HG03045 (cell line): ENCODE measurements around the gene NBEAL2.
"Not testable (repeated sequence)": the region's sequence is repeated elsewhere in the genome, so short reads cannot be mapped to it uniquely, and the experiment has no call there.

Experiments
- ATAC-seq: cut with Tn5 transposase; IDR thresholded peaks from one replicate; pipeline ENCODE4 v1.9.1; 2021; ENCODE audit warnings: mild to moderate bottlenecking, moderate library complexity; ENCODE audit not compliant: unreplicated experiment

The NBEAL2 gene

DNA sequence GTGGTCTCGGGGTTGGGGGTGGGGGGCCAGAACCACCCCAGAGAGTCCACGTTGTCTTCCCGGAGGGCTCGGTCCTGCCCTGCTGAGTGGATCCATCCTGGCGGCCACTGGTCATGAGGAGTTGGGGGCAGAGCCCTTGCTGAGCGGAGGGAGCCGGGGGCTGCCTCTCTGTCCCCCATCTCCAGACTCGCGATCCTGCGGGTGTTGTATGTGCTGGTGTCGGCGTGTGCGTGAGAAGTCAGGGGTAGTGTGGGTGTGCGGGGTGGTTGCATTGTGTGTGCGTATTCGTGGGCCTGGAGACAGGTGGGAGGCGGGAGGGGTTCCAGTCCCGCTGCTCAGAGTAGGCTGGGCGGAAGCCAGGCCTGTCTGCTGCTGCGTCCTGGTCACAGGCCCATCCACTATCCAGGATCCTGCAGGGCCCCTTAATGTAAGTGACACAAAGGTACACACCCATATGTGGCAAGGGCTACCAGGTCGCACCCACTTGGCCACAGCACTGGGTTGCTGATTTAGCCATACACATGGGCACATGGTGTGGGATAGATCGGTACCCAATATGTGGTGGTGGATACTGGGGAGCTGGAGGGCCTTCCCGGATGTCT lies 30.7 kb downstream of the NBEAL2 start:
- no peak for ATAC-seq

GRCh38 chr3:47010910-47011309 lies 31.4 kb downstream of the NBEAL2 start:
- no peak for ATAC-seq

DNA sequence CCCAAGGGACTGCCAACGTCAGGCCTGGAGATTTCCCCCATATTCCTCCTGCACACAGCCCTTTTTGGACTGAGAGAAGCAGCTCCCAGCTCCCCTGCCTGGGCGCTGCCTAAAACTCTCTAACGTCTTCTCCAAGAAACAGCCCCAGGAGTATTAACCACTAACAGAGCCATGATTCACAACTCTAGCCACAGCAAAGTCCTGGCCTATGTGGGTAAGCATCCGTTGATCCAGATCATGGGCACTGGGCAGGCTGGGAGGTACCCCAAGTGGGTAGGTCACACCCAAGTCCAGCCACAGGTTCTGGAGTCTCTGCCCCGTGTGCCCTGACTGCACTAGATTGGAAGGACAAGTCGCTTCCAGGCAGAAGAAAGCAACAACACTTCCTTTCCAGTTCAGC lies 31.9 kb downstream of the NBEAL2 start:
- no peak for ATAC-seq

DNA sequence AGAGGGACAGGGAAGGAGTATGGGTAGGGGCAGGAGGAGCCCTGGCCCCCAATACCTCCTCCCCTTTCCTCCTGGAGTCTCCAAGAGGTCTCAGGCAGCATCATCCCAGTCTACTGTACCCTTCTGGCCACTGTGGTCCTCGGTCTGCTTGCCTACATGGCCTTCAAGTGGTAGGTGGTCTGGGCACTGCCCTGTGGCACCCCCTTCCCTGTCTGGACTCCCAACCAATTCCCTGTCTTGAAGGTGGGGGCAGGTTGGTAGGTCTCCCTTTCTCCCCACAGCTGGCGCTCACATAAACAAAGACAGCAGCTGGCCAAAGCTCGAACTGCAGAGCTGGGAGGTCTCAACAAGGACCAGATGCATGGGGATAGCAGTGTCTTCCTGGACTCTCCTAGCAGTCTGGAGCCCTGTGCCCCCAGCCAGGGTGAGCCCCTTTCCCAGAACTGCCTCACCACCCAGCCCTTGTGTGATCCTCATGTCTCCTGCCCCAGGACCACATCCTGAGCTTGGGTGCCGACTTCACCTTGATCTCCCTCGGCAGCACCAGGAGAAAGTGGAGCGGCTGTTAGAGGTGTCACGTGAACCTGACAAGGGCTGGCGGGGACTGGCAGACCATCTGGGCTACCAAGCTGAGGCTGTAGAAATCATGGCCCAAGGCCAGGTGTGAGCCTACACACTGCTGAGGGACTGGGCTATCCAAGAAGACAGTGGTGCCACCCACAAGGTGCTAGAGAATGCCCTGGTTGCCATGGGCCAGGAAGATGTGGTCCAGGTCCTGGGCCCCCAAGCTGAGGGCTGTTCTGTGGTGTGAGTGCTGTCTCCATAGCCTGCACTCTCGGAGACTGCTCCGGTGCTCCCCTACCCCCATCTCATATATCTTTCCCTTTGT lies 33.1 kb downstream of the NBEAL2 start:
- ATAC-seq: no peak

- no peak for ATAC-seq
Measured at GRCh38 chr3:47013231-47013630, 33.8 kb downstream of the NBEAL2 start.

DNA sequence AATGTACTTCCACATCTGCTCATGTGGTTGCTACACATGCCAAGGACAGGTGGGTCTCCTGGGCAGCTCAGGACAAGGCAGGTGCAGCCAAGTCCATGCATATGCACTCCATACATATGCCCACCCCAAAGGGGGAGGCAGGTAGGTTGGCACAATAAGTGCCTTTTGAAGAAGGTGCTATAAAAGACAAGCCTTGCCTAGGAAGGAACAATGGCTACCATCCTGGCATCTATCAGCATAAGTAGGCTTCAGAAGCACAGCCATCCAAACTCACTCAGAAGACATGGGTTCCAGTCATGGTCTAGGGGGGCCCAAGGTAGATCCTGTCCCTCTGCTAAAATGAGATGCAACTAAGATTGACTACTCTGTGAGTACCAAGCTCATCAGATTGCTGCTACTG lies 34.6 kb downstream of the NBEAL2 start:
- no peak for ATAC-seq

DNA sequence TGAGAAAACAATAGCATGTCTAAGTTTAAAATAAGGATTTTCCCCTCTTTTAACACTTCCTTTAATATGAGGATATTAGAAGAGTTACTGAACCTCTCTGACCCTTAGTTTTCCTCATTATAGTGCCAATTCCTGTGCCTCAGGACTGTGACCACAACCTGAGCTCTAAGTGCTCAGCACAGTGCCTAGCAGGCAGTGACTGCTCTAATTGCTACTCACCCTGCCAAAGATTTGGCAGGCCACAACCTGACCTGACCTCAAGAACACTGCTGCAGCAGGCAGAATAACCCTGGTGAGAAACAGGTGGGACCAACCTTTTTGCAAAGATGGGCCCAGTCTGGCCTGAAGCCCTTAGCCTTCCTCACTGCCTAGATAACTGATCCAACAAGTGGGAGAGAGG lies 35.7 kb downstream of the NBEAL2 start:
- no peak for ATAC-seq

GRCh38 chr3:47016086-47016933 lies 36.8 kb downstream of the NBEAL2 start:
- no peak for ATAC-seq

DNA sequence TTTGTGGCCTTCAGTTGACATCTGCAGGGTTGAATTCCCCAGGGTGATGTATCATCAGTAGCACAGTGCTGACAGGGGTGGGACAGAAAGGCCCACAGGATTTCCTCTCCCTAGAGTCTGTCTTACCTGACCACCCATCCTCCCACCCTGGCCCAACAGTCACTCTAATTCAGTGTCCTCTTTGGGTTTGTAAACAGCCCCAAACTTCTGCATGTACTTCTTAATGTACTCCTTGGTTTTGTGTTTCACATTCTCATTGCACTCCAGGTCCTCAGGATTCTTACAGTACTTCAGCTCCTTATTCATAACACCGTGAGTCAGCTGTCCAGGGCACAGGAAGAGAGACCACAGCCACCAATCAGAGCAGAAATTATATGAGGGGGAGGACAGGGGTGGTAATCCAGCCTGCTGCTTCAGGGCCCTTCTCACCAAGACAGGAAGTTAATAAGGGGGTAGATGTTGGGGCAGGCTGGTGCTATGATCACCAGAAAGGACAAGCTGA lies 37.5 kb downstream of the NBEAL2 start:
- no peak for ATAC-seq

- ATAC-seq: no peak
Measured at GRCh38 chr3:47017504-47018268, 38.2 kb downstream of the NBEAL2 start.

- no peak for ATAC-seq
Measured at GRCh38 chr3:47018269-47018611, 38.8 kb downstream of the NBEAL2 start.

- peak; percentile 60 for ATAC-seq
Measured at GRCh38 chr3:47019201-47019600, 39.7 kb downstream of the NBEAL2 start.

DNA sequence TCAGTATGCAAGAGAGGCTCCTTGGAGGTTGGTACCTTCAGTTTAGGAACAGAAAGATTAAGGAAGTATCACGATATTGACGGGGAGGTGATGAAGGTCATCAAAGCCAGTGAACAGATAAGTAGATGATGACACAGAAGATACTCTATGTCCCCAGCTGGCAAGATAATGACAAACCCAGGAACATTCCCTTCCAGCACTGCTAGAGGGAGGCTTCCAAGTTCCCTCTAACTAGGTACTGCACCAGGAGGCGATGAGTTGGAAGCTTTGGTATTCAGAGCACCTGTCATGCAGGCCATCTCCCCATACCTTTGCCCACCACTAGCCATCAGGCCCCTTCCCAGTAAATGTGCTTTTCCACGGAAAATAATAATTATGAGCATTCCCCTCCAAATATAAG lies 40.8 kb downstream of the NBEAL2 start:
- ATAC-seq: no peak

DNA sequence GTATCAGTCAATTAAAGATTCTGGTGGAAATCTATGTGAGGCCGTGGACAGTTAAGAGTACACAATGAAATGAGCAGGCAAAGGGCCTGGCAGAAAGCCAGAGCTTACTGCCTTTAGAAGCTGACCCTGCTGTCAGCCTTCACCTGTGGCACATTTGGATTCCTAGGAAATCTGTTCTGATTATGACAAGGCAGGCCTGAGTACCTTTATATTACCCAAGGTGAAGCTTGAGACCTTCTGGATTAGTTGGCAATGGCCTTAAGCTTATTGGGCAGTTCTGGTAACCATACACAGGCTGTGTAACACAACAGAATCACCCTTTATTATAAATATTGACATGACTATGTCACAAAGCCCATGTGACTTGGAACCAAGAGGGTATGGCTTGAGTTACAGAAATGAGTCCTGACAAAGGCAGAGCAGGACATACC lies 43.2 kb downstream of the NBEAL2 start:
- no peak for ATAC-seq

DNA sequence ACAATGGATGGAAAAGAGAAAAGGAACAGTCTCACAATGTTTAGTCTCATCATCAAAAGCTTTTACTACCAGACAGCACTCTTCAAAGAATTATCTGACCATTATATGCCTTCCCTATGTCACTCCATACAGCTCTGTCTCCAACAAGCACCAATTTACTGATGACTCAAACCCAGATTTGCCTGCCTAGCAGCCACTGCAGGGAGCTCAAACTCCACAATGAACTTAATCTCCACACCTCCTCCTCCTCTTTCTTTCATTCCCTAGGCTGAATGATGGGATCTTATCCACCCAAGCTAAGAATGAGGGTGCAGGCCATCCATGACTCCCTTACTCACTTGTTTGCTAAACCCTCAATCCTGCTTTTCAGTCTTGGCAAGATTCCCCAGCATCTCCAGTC lies 45.5 kb downstream of the NBEAL2 start:
- no peak for ATAC-seq

DNA sequence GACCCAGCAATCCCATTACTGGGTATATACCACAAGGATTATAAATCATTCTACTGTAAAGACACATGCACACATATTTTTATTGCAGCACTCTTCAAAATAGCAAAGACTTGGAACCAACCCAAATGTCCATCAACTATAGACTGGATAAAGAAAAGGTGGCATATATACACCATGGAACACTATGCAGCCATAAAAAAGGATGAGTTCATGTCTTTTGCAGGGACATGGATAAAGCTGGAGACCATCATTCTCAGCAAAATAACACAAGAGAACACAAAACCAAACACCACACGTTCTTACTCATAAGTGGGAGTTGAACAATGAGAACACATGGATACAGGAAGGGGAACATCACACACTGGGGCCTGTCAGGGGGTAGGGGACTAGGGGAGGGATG lies 47.0 kb downstream of the NBEAL2 start:
- not testable (repeated sequence) for ATAC-seq

DNA sequence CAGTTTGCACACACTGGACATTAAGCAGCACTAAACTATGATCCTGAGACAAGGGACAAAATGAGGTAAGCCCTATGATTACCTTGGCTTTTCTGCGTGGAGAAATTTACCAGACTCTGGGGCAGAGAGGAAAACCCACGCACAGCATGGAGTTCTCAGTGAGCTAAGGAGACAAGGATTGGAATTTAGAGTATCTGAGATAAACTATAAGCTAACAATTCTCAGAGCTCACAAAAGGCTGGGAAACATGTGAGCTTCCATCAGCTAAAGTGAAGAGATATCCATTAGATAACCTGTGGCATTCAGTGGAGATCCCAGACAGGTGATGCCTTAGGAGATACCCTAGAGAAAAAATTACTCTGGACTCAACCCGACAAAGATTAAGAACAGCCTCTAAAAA lies 48.7 kb downstream of the NBEAL2 start:
- ATAC-seq: no peak

DNA sequence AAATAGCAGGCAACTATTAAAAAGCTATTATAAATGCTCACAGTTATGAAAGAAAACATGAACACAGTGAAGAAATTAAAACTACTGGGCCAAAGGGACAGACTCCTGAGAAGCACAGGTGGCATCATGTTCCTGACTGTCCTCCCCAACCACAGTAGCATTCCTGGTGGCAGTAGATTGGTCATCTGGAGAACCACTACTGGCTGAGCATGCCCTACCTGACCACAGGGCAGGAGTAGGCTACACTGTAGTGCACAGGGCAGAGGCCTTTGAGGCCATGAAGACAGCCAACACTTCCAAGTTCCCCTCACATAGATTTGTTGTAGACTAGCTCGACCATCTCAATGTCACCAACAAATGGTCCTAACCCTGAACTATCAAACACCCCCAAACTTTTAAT lies 49.2 kb downstream of the NBEAL2 start:
- no peak for ATAC-seq

- ATAC-seq: not testable (repeated sequence)
Measured at GRCh38 chr3:47031041-47031440, 51.6 kb downstream of the NBEAL2 start.

DNA sequence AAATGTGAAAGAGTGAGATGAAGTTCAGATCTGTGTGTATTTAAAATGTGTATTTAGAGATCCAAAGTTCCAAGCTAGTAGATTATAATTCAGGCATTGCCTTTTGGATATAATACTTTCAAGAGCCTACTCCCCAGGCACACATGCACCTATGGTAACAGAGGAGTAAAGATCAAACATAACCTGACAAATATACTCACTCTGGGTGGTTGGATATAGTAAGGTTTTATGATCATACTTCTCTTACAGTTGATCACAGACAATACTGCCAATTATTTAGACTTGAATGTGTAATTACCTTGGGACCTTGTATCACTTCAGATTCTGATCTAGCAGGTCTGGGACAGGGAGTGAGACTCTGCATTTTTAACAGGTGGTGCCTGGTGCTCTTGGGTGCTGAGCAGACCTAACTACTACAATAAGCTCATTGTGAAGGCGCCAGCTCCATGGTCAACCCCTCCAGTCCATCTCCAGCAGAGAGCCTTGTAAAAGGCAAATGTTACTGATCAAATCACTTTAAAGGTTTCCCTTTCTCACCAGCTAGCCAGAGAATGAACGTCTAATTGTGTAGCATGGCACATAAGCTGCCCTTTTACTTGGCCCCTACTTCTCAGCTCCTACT lies 55.5 kb downstream of the NBEAL2 start:
- ATAC-seq: no peak
